GM23338 (cell line): ENCODE results near the gene EFHC2. TPM values are rescaled to one million over a fixed set of nuclear protein-coding genes. Genes with fewer than 3 reads are reported as not detected.

Source experiments
- ATAC-seq: fragments of 200-7000 bp; cut with Tn5 transposase; 3 replicates; pipeline ENCODE4 v1.9.1; 2020
- DNase-seq: peaks from one replicate; pipeline ENCODE4 v3.0.0-alpha.2; 2015; ENCODE audit warnings: low spot score
- H2AFZ ChIP-seq: fragments of 200-600 bp; sonication (generic); 2 replicates; pipeline ENCODE4 v1.8.0; 2016; ENCODE audit warnings: antibody characterized with exemption, mild to moderate bottlenecking, moderate library complexity
- H3F3A ChIP-seq: fragments of 200-600 bp; sonication (generic); replicated peaks from 2 replicates; pipeline ENCODE4 v1.8.0; 2017; ENCODE audit warnings: antibody characterized with exemption, mixed run types, low read depth
- H3K27ac ChIP-seq: fragments of 200-600 bp; sonication (generic); 2 replicates; pipeline ENCODE4 v1.6.1; 2016; ENCODE audit warnings: low read depth
- H3K27me3 ChIP-seq: fragments of 200-600 bp; sonication (generic); 2 replicates; pipeline ENCODE4 v1.8.0; 2016; ENCODE audit warnings: mild to moderate bottlenecking, mixed run types, moderate library complexity; ENCODE audit not compliant: insufficient read depth
- H3K36me3 ChIP-seq: fragments of 200-600 bp; sonication (generic); 2 replicates; pipeline ENCODE4 v1.8.0; 2016; ENCODE audit warnings: mild to moderate bottlenecking; ENCODE audit not compliant: insufficient read depth
- H3K4me1 ChIP-seq: fragments of 200-600 bp; sonication (generic); 2 replicates; pipeline ENCODE4 v1.8.0; 2016; ENCODE audit warnings: mild to moderate bottlenecking, moderate library complexity; ENCODE audit not compliant: insufficient read depth
- H3K4me2 ChIP-seq: fragments of 200-600 bp; sonication (generic); 2 replicates; pipeline ENCODE4 v1.7.1; 2017; ENCODE audit warnings: mixed run types
- H3K4me3 ChIP-seq: fragments of 200-600 bp; sonication (generic); 2 replicates; pipeline ENCODE4 v1.6.1; 2016; ENCODE audit warnings: mixed run types
- H3K79me2 ChIP-seq: fragments of 200-600 bp; sonication (generic); replicated peaks from 2 replicates; pipeline ENCODE4 v1.8.0; 2017; ENCODE audit warnings: mild to moderate bottlenecking; ENCODE audit not compliant: insufficient read depth
- H3K9me2 ChIP-seq: fragments of 200-600 bp; sonication (generic); 2 replicates; pipeline ENCODE4 v1.8.0; 2017; ENCODE audit not compliant: insufficient read depth
- H4K20me1 ChIP-seq: fragments of 200-600 bp; sonication (generic); replicated peaks from 2 replicates; pipeline ENCODE4 v1.8.0; 2017; ENCODE audit warnings: mild to moderate bottlenecking; ENCODE audit not compliant: insufficient read depth
- H3K27ac Mint-ChIP-seq: 2 replicates; pipeline ENCODE4 v1.8.0; 2020; ENCODE audit warnings: inconsistent platforms, mild to moderate bottlenecking, moderate library complexity, mixed read lengths
- H3K27me3 Mint-ChIP-seq: 3 replicates; pipeline ENCODE4 v1.8.0; 2022; ENCODE audit warnings: low read depth, mild to moderate bottlenecking, moderate library complexity, mixed read lengths, inconsistent platforms; ENCODE audit not compliant: insufficient read depth, poor library complexity
- H3K36me3 Mint-ChIP-seq: 3 replicates; pipeline ENCODE4 v1.8.0; 2021; ENCODE audit warnings: low read depth, mild to moderate bottlenecking, inconsistent platforms, moderate library complexity, mixed read lengths
- H3K4me1 Mint-ChIP-seq: 3 replicates; pipeline ENCODE4 v1.8.0; 2020; ENCODE audit warnings: mild to moderate bottlenecking, inconsistent platforms, mixed read lengths
- H3K4me3 Mint-ChIP-seq: 3 replicates; pipeline ENCODE4 v1.8.0; 2021; ENCODE audit warnings: moderate library complexity, mild to moderate bottlenecking, inconsistent platforms, mixed read lengths
- H3K9me3 Mint-ChIP-seq: 3 replicates; pipeline ENCODE4 v1.8.0; 2020; ENCODE audit warnings: moderate library complexity, mild to moderate bottlenecking, inconsistent platforms, mixed read lengths
- CREB1 ChIP-seq: fragments of 250-450 bp; sonication (Bioruptor Pico); IDR thresholded peaks from 2 replicates; pipeline ENCODE4 v1.5.0; 2020; ENCODE audit warnings: low read depth, mild to moderate bottlenecking, moderate library complexity
- EZH2 ChIP-seq: fragments of 200-600 bp; sonication (generic); IDR thresholded peaks from one replicate; pipeline ENCODE4 v1.8.0; 2017; ENCODE audit warnings: antibody characterized with exemption, mild to moderate bottlenecking, low read depth; ENCODE audit not compliant: unreplicated experiment
- JUNB ChIP-seq: IDR thresholded peaks from one replicate; pipeline ENCODE4 v1.6.1; 2016; ENCODE audit warnings: antibody characterized with exemption; ENCODE audit not compliant: unreplicated experiment
- NANOG ChIP-seq: IDR thresholded peaks from 2 replicates; pipeline ENCODE4 v1.6.1; 2016; ENCODE audit warnings: antibody characterized with exemption, borderline replicate concordance
- POLR2AphosphoS5 ChIP-seq: IDR thresholded peaks from 2 replicates; pipeline ENCODE4 v1.6.1; 2016; ENCODE audit warnings: antibody characterized with exemption, low read depth
- ZNF114 ChIP-seq: fragments of 250-450 bp; sonication (Bioruptor Pico); IDR thresholded peaks from 2 replicates; pipeline ENCODE4 v1.5.0; 2020; ENCODE audit warnings: mild to moderate bottlenecking, moderate library complexity
- ZNF331 ChIP-seq: fragments of 250-450 bp; sonication (Bioruptor Pico); IDR thresholded peaks from 2 replicates; pipeline ENCODE4 v1.5.0; 2020; ENCODE audit warnings: low read depth, mild to moderate bottlenecking, moderate library complexity
- polyA plus RNA-seq: library from polyadenylated mRNA; unstranded; fragments of >200 nt; fragmentation: Nextera tagmentation; extraction: Ambion mirVana; gene quantifications from 2 replicates; pipeline ENCODE4 v1.2.1, GENCODE V29; 2016
- total RNA-seq: library from RNA; depleted of rRNA; stranded (reverse); fragments of >200 nt; shearing (Covaris generic); gene quantifications from 2 replicates; pipeline ENCODE4 v1.2.3, GENCODE V29; 2014
- TF ChIP-seq, protein P1 (sequence below): fragments of 250-450 bp; sonication (Bioruptor Pico); IDR thresholded peaks from 2 replicates; pipeline ENCODE4 v1.5.0; 2020; ENCODE audit warnings: mild to moderate bottlenecking, moderate library complexity
- TF ChIP-seq, protein P2 (sequence below): IDR thresholded peaks from 2 replicates; pipeline ENCODE4 v1.6.1; 2016; ENCODE audit warnings: antibody characterized with exemption
- TF ChIP-seq, protein P3 (sequence below), 2 experiments: fragments of 200-600 bp in 1 of 2; sonication (generic) in 1 of 2; conservative IDR thresholded peaks; 2 replicates each; pipeline versions ENCODE4 v1.5.1 to v1.6.1; 2016 to 2017; ENCODE audit warnings: antibody characterized with exemption in 2 of 2, low read depth in 2 of 2, mild to moderate bottlenecking in 2 of 2, moderate library complexity in 1 of 2

The EFHC2 gene
- total and polyA plus RNA-seq, 2 experiments from 2014 or later: 3.1 to 3.2 TPM

DNA sequence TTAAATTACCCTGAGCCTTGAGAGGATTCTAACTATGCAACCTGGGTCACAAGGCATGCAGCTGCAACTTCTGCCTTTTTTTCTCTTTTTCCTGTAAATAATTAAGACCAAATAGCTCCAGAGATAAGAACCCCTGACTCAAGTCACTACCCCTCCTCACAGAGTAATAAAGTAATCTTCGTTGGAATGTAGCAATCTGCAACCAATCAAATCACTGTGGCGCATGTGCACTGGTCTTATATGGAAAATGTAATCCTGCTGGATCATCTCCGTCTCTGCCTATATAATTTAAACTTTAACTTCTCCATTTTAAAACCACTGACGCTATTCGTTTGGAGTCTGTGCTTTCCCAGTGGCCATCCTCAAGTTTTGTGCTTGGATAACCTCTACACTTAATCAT, 6.1 kb upstream of the EFHC2 start:
- Histone ChIP-seq H2AFZ (no peak overlapping the region), H3K9me2 (no peaks in the 10 kb centered on the region), H3K36me3 (no peaks in the 10 kb centered on the region), H3K79me2 (no peaks in the 10 kb centered on the region), H3K4me3 (no peak overlapping the region), H3F3A (no peaks in the 10 kb centered on the region), H3K4me2 (no peak overlapping the region), H3K4me1 (0 out of 2 replicates have a peak, but pooled peaks cover 2% of the 10 kb centered on the region), H3K27me3 (no peaks in the 10 kb centered on the region), H4K20me1 (no peaks in the 10 kb centered on the region), H3K27ac (no peak overlapping the region)
- no peaks in the 10 kb centered on the region for H3K9me3 Mint-ChIP-seq
- no peak overlapping the region for H3K27ac Mint-ChIP-seq
- DNase-seq (no peak), ATAC-seq (no peak)
- TF ChIP-seq, protein P1, sequence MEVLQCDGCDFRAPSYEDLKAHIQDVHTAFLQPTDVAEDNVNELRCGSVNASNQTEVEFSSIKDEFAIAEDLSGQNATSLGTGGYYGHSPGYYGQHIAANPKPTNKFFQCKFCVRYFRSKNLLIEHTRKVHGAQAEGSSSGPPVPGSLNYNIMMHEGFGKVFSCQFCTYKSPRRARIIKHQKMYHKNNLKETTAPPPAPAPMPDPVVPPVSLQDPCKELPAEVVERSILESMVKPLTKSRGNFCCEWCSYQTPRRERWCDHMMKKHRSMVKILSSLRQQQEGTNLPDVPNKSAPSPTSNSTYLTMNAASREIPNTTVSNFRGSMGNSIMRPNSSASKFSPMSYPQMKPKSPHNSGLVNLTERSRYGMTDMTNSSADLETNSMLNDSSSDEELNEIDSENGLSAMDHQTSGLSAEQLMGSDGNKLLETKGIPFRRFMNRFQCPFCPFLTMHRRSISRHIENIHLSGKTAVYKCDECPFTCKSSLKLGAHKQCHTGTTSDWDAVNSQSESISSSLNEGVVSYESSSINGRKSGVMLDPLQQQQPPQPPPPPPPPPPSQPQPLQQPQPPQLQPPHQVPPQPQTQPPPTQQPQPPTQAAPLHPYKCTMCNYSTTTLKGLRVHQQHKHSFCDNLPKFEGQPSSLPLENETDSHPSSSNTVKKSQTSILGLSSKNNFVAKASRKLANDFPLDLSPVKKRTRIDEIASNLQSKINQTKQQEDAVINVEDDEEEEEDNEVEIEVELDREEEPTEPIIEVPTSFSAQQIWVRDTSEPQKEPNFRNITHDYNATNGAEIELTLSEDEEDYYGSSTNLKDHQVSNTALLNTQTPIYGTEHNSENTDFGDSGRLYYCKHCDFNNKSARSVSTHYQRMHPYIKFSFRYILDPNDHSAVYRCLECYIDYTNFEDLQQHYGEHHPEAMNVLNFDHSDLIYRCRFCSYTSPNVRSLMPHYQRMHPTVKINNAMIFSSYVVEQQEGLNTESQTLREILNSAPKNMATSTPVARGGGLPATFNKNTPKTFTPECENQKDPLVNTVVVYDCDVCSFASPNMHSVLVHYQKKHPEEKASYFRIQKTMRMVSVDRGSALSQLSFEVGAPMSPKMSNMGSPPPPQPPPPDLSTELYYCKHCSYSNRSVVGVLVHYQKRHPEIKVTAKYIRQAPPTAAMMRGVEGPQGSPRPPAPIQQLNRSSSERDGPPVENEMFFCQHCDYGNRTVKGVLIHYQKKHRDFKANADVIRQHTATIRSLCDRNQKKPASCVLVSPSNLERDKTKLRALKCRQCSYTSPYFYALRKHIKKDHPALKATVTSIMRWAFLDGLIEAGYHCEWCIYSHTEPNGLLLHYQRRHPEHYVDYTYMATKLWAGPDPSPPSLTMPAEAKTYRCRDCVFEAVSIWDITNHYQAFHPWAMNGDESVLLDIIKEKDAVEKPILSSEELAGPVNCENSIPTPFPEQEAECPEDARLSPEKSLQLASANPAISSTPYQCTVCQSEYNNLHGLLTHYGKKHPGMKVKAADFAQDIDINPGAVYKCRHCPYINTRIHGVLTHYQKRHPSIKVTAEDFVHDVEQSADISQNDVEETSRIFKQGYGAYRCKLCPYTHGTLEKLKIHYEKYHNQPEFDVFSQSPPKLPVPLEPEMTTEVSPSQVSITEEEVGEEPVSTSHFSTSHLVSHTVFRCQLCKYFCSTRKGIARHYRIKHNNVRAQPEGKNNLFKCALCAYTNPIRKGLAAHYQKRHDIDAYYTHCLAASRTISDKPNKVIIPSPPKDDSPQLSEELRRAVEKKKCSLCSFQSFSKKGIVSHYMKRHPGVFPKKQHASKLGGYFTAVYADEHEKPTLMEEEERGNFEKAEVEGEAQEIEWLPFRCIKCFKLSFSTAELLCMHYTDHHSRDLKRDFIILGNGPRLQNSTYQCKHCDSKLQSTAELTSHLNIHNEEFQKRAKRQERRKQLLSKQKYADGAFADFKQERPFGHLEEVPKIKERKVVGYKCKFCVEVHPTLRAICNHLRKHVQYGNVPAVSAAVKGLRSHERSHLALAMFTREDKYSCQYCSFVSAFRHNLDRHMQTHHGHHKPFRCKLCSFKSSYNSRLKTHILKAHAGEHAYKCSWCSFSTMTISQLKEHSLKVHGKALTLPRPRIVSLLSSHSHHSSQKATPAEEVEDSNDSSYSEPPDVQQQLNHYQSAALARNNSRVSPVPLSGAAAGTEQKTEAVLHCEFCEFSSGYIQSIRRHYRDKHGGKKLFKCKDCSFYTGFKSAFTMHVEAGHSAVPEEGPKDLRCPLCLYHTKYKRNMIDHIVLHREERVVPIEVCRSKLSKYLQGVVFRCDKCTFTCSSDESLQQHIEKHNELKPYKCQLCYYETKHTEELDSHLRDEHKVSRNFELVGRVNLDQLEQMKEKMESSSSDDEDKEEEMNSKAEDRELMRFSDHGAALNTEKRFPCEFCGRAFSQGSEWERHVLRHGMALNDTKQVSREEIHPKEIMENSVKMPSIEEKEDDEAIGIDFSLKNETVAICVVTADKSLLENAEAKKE (CRISPR knock-in tag): no peak
- TF ChIP-seq JUNB: no peak
- no peak for TF ChIP-seq ZNF331
- no peak for TF ChIP-seq ZNF114 (CRISPR knock-in tag)
- TF ChIP-seq, protein P2, sequence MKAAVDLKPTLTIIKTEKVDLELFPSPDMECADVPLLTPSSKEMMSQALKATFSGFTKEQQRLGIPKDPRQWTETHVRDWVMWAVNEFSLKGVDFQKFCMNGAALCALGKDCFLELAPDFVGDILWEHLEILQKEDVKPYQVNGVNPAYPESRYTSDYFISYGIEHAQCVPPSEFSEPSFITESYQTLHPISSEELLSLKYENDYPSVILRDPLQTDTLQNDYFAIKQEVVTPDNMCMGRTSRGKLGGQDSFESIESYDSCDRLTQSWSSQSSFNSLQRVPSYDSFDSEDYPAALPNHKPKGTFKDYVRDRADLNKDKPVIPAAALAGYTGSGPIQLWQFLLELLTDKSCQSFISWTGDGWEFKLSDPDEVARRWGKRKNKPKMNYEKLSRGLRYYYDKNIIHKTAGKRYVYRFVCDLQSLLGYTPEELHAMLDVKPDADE: no peak
- peaks cover under 1% of the 10 kb centered on the region for H3K27me3 Mint-ChIP-seq
- H3K4me1 Mint-ChIP-seq: peaks cover 8% of the 10 kb centered on the region
- no peaks in the 10 kb centered on the region for H3K36me3 Mint-ChIP-seq
- H3K4me3 Mint-ChIP-seq: no peak overlapping the region

DNA sequence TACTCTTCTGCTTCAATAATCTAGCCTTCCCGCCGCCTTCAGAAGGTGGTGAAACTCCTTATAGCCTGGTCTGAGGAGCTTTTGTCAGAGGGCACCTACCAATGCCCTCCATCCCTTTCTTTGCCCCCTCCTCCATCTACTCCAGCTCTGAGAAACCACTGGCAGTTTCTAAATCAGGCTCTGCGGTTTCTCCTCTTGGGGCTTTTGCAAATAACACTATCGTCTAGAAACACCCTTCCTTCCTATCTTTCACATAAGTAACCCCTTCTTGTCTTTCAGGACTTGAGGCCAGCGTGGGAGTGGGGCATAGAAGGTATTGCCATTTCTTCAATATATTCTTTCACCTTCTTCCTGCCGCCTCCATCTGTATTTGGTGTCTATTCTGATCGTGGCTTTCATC, 1.2 kb upstream of the EFHC2 start:
- no peaks in the 10 kb centered on the region for H3K36me3 ChIP-seq
- H3K4me1 ChIP-seq: peaks cover 12% of the 10 kb centered on the region
- H3K27me3 ChIP-seq: no peaks in the 10 kb centered on the region
- peak overlapping the region; percentile 58; the same call in 1 of the 2 replicates for H3K4me3 ChIP-seq
- ATAC-seq (no peak), DNase-seq (no peak)
- Mint-ChIP-seq H3K4me1 (peaks cover 14% of the 10 kb centered on the region), H3K27me3 (peaks cover 3% of the 10 kb centered on the region), H3K9me3 (no peaks in the 10 kb centered on the region), H3K27ac (no peak overlapping the region), H3K36me3 (no peaks in the 10 kb centered on the region), H3K4me3 (no peak overlapping the region; the same call in 2 of the 3 replicates)
- H3K27ac ChIP-seq: no peak overlapping the region
- no peak for TF ChIP-seq EZH2
- TF ChIP-seq POLR2AphosphoS5: no peak
- TF ChIP-seq, protein P3, sequence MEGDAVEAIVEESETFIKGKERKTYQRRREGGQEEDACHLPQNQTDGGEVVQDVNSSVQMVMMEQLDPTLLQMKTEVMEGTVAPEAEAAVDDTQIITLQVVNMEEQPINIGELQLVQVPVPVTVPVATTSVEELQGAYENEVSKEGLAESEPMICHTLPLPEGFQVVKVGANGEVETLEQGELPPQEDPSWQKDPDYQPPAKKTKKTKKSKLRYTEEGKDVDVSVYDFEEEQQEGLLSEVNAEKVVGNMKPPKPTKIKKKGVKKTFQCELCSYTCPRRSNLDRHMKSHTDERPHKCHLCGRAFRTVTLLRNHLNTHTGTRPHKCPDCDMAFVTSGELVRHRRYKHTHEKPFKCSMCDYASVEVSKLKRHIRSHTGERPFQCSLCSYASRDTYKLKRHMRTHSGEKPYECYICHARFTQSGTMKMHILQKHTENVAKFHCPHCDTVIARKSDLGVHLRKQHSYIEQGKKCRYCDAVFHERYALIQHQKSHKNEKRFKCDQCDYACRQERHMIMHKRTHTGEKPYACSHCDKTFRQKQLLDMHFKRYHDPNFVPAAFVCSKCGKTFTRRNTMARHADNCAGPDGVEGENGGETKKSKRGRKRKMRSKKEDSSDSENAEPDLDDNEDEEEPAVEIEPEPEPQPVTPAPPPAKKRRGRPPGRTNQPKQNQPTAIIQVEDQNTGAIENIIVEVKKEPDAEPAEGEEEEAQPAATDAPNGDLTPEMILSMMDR (conservative IDR thresholded peaks at IDR 0.05; ENCODE audit: low read depth in 2 of 2): no peak
- TF ChIP-seq ZNF331: no peak
- no peak for TF ChIP-seq CREB1 (CRISPR knock-in tag)
- TF ChIP-seq NANOG: no peak
- H2AFZ ChIP-seq: peak overlapping the region; percentile 81; the same call in 1 of the 2 replicates
- peak overlapping the region; percentile 57; the same call in 1 of the 2 replicates for H3K4me2 ChIP-seq
- no peaks in the 10 kb centered on the region for H4K20me1 ChIP-seq
- H3F3A ChIP-seq: no peaks in the 10 kb centered on the region
- no peaks in the 10 kb centered on the region for H3K9me2 ChIP-seq
- H3K79me2 ChIP-seq: no peaks in the 10 kb centered on the region
